ENCODE data around the gene NXPE3.
"Not testable (repeated sequence)": the region's sequence is repeated elsewhere in the genome, so short reads cannot be mapped to it uniquely, and the experiment has no call there.

Gene NXPE3

GRCh38 chr3:101852983-101853840, 74.2 kb downstream of the NXPE3 start:
- no peak for DNase-seq (ENCODE audit: low read depth)

- DNase-seq (ENCODE audit: low read depth): no peak
These were observed 75.0 kb downstream of the NXPE3 start for GRCh38 chr3:101853982-101854381.

DNA sequence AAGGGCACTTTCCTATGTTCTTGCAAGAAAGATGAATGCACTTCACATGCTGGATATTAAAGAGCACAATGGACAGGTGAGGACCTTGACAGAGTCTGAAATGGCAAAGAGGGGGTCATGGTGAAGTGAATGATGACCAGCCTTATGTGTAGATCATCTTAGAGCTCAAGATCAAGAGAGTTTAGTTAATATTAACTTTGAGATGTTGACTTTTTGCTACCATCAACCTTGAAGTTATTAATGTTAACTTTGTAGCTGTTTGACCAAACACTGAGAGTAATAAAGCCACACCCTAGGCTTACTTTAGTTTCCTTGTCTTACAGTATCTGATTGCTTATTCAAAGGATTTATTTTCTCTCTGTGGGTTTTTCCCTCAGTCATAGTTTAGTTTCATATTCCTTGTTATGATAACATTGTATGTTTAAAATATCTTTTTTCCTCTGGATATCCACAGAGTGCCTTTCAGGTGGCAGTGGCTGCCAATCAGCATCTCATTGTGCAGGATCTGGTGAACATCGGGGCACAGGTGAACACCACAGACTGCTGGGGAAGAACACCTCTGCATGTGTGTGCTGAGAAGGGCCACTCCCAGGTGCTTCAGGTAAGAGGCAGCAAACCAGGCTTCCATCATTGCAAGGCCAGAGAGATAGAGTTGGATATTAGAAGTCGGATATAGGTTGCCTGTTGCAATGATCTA, 75.7 kb downstream of the NXPE3 start:
- DNase-seq (ENCODE audit: low read depth): no peak

GRCh38 chr3:101857301-101857741, 78.3 kb downstream of the NXPE3 start:
- DNase-seq (ENCODE audit: low read depth): no peak

- no peak for DNase-seq (ENCODE audit: low read depth)
These were observed 79.5 kb downstream of the NXPE3 start for GRCh38 chr3:101858464-101859030.

DNA sequence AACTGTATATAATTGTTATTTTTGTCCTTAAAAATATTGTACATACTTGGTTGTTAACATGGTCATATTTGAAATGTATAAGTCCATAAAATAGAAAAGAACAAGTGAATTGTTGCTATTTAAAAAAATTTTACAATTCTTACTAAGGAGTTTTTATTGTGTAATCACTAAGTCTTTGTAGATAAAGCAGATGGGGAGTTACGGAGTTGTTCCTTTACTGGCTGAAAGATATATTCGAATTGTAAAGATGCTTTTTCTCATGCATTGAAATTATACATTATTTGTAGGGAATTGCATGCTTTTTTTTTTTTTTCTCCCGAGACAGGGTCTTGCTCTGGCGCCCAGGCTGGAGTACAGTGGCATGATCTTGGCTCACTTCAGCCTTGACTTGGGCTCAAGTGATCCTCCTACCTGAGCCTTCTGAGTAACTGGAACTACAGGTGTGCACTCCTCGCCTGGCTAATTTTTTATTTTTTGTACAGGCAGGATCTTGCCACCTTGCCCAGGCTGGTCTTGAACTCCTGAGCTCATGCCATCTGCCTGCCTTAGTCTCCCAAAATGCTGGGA, 81.0 kb downstream of the NXPE3 start:
- no peak for DNase-seq (ENCODE audit: low read depth)

DNA sequence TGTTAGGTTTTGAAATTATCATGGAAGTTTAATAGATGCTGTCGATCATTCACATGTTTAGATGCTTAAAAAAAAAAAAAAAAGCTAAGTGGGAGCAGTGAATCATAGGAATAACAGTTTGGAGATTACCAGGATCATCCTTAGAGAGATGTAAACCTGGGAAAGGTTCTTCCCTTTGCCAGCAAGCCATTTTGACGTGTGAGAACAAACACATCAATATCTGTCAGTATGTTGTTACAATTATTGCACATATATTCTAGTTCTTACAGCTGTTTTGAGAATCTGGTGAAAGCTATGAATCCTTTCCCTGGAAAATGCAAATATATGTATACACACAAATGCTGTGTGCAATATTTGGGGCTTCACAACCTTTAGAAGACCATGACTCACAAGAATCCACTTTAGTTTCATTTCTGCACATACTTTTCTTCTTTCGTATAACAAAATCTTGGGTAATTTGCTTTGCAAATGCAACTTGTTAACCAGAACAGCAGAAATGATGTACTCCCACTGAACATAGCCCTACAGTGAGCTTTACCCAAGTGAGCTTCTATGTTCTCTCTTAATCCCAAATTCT, 82.3 kb downstream of the NXPE3 start:
- no peak for DNase-seq (ENCODE audit: low read depth)

- DNase-seq (ENCODE audit: low read depth): no peak
These were observed 82.9 kb downstream of the NXPE3 start for GRCh38 chr3:101861789-101862415.

- DNase-seq (ENCODE audit: low read depth): no peak
These were observed 83.6 kb downstream of the NXPE3 start for GRCh38 chr3:101862416-101863165.

- DNase-seq (ENCODE audit: low read depth): not testable (repeated sequence)
These were observed 85.9 kb downstream of the NXPE3 start for GRCh38 chr3:101864926-101865325.

- no peak for DNase-seq (ENCODE audit: low read depth)
These were observed 86.9 kb downstream of the NXPE3 start for GRCh38 chr3:101865751-101866509.

DNA sequence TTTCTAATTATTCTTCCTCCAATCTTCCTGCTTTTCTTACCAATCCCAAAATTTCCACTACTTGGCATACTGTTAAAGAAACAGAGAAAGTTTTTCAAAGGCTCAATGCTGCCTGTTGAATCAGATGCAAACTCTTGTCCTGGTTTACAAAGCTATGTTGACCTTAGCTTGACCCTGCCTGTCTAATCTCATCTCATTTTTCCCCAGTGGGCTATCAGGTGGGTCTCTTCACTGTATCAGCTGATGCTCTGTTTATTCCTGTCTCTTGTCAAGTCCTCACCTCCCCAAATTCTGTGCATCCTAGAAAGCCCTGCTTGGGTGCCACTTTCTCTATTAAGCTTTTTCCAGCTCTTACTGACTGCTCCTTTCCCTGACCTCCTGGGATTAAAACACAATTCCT, 88.5 kb downstream of the NXPE3 start:
- DNase-seq (ENCODE audit: low read depth): no peak

DNA sequence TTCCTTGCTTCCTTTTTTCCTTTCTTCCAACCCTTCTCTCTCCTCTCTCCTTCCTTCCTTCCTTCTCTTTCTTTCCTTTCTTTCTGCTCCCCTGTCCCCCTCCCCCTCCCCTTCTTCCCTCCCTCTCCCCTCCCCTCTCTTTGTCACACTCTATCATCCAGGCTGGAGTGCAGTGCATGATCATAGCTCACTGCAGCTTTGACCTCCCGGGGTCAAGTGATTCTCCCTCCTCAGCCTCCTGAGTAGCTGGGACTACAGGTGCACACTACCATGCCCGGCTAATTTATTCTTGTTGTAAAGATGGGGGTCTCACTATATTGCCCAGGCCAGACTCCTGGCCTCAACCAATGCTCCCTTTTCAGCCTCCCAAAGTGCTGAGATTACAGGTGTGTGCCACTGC, 89.0 kb downstream of the NXPE3 start:
- DNase-seq (ENCODE audit: low read depth): no peak

GRCh38 chr3:101868534-101869464, 89.8 kb downstream of the NXPE3 start:
- no peak for DNase-seq (ENCODE audit: low read depth)

- no peak for DNase-seq (ENCODE audit: low read depth)
These were observed 91.1 kb downstream of the NXPE3 start for GRCh38 chr3:101870138-101870537.

DNA sequence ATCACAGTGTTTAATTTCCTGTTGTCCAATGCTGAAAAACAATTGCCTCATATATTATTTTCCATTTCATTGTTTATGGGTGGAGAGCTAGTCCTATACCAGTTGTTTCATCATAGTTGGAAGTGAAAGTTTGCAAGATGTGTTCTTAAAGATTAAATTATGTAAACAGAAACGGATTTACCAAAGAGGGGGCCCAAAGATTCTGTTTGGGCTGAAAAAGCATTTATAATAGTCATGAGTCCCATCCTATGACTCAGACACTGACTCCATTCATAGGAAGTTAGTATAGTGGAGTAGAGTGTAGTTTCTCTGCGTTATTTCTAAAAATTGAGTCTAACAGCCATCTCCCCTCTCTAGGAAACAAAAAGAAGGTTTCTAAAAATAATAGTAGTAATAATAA, 94.6 kb downstream of the NXPE3 start:
- DNase-seq (ENCODE audit: low read depth): no peak

DNA sequence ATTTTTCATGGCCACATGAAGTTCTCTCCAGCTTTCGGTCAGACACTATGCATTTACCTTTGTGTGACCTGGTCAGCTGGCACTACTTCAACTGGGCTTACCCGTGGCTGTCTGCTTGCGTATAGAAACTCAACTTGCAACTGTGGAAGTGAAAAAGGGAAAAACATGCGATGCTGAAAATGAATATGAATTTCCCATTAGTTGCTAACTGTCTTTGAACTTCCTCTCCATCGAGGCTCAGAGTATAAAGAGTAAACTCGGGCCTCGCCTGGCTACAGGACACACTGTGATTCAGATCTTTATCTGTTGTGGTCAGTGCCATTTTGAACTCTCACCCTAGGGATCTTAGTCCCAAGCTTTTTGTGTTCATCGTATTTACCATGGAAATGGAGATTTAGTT, 97.1 kb downstream of the NXPE3 start:
- DNase-seq (ENCODE audit: low read depth): no peak

Measured in stimulated activated CD8-positive, alpha-beta memory T cell treated with anti-CD3 and anti-CD28 coated beads, Interleukin-15, amount 100 ng/mL, for 1 hour (primary cell).